Measurements from ENCODE around the gene GNB3. TPM values are rescaled to one million over a fixed set of nuclear protein-coding genes. Genes with fewer than 3 reads are reported as not detected.

GNB3 gene
- total and polyA plus RNA-seq, 2 of the 4 experiments (the other 2 are of a cell fraction) = 0.72 to 20.5 TPM

- H2BK120ac ChIP-seq (ENCODE audit: low read depth, low read length) = peak overlapping the region; percentile 85; the same call in 1 of the 2 replicates
- peaks cover 16% of the 10 kb centered on the region for H3K36me3 ChIP-seq (ENCODE audit: control insufficient read depth, insufficient read depth, low read length)
- DNase-seq = no peak
- no peak overlapping the region for H2BK20ac ChIP-seq (ENCODE audit: low read depth, low read length)
- ChIA-PET POLR2A (ENCODE audit: unreplicated experiment) (no interaction called here), CTCF (no interaction called here)
- no peak overlapping the region for H3K56ac ChIP-seq (ENCODE audit: extremely low read depth, insufficient read depth, low read length)
- H4K5ac ChIP-seq (ENCODE audit: low read depth, low read length) = no peak overlapping the region
- intact Hi-C loops (cut with micrococcal nuclease) = loop anchor here (5.0 kb wide), 1 partner anchor 140 kb away; the partner anchor contains the start of gene ZNF384
- H2BK15ac ChIP-seq (ENCODE audit: low read depth, low read length) = no peak overlapping the region
- H4K20me1 ChIP-seq (ENCODE audit: insufficient read depth, low read length) = peaks cover 9% of the 10 kb centered on the region; the same call in 1 of the 2 replicates
- peak overlapping the region; percentile 24; the same call in 1 of the 2 replicates for H3K4me2 ChIP-seq (ENCODE audit: low read depth, low read length)
- peak overlapping the region; percentile 98 for H3K14ac ChIP-seq (replicated peaks; ENCODE audit: low read depth, low read length)
- BruUV-seq (replicated peaks) = no TSS peak
- H2AK9ac ChIP-seq (replicated peaks; ENCODE audit: low read depth, low read length, poor library complexity) = peak overlapping the region; percentile 93
- peaks cover 11 to 61% of the 10 kb centered on the region in 2 experiments; a peak in 3 of 4 replicates for H3K79me1 ChIP-seq (ENCODE audit: low read depth in 1 of 2, low read length in 2 of 2)
- peaks cover 6% of the 10 kb centered on the region for H3K9me1 ChIP-seq (ENCODE audit: insufficient read depth, low read length)
- peak overlapping the region; percentile 83; the same call in 1 of the 2 replicates for H3K23ac ChIP-seq (ENCODE audit: low read depth, low read length)
- peak overlapping the region; percentile 97 for H2AK5ac ChIP-seq (ENCODE audit: low read depth, low read length)
- H3K4me3 ChIP-seq (ENCODE audit: insufficient read depth, low read depth, low read length) = no peak overlapping the region
- TF ChIP-seq RFX5 (IDR thresholded peaks at IDR 0.05; ENCODE audit: low read depth, low read length) (no peak), RAD21 (IDR thresholded peaks at IDR 0.05; ENCODE audit: low read length) (no peak), MAFK (IDR thresholded peaks at IDR 0.05; ENCODE audit: low read depth, low read length) (no peak), CHD1 (IDR thresholded peaks at IDR 0.05; ENCODE audit: low read depth, low read length) (no peak), SMC3 (IDR thresholded peaks at IDR 0.05; ENCODE audit: low read depth, low read length) (no peak)
- TF ChIP-seq, protein P1, sequence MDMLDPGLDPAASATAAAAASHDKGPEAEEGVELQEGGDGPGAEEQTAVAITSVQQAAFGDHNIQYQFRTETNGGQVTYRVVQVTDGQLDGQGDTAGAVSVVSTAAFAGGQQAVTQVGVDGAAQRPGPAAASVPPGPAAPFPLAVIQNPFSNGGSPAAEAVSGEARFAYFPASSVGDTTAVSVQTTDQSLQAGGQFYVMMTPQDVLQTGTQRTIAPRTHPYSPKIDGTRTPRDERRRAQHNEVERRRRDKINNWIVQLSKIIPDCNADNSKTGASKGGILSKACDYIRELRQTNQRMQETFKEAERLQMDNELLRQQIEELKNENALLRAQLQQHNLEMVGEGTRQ (IDR thresholded peaks at IDR 0.05; ENCODE audit: low read depth, low read length) = no peak
- H4K8ac ChIP-seq (ENCODE audit: low read depth in 2 of 2, low read length in 2 of 2) = peak overlapping the region; percentile 3 to 89; a peak in 3 of 4 replicates
- peak overlapping the region; percentile 63 for H3K27ac ChIP-seq (ENCODE audit: insufficient read depth, low read length)
- H3K9ac ChIP-seq (ENCODE audit: low read depth, low read length) = peak overlapping the region; percentile 55
- 60% methylated on average over 1 of the region's 22 CpGs; no CpG with 5 or more reads in 1 of the 2 experiments for WGBS, 2 experiments (ENCODE audit: extremely low coverage in 2 of 2, insufficient read length in 1 of 2)
- ATAC-seq (ENCODE audit: low read depth) = no peak
- H2AFZ ChIP-seq (replicated peaks; ENCODE audit: low read length, poor library complexity) = peak overlapping the region; percentile 89
- peak overlapping the region; percentile 97 for H3K4ac ChIP-seq (ENCODE audit: low read depth, low read length)
- no peak overlapping the region for H3K18ac ChIP-seq (ENCODE audit: low read depth, low read length)
- dilution Hi-C loops (cut with HindIII; ENCODE audit: low sequenced_read_pairs, unreplicated experiment) = no loop called here
- peaks cover 2% of the 10 kb centered on the region; the same call in 1 of the 2 replicates for H3K27me3 ChIP-seq (ENCODE audit: control insufficient read depth, insufficient read depth, low read length)
- peak overlapping the region; percentile 88 for H4K91ac ChIP-seq (ENCODE audit: insufficient read depth, low read depth, low read length)
- H2BK5ac ChIP-seq (ENCODE audit: low read depth, low read length, poor library complexity, severe bottlenecking) = peak overlapping the region; percentile 71
- no peaks in the 10 kb centered on the region for H3K9me3 ChIP-seq (ENCODE audit: control insufficient read depth, insufficient read depth, low read length)
- H3K4me1 ChIP-seq (ENCODE audit: control insufficient read depth, insufficient read depth, low read length) = peaks cover 20% of the 10 kb centered on the region
- in situ Hi-C loops (cut with MboI; ENCODE audit: low sequenced_read_pairs) = loop anchor here (5.0 to 10.0 kb wide), 2 partner anchors 75 to 212 kb away; partner anchors contain the start of gene MLF2
Measured at GRCh38 chr12:6826734-6827436, 13.8 kb upstream of the GNB3 start.
